Lower lobe of right lung (tissue), 2 donors: ENCODE measurements around the gene SLC6A1. TPM values are rescaled to one million over a fixed set of nuclear protein-coding genes. Genes with fewer than 3 reads are reported as not detected.

Experiments
- ATAC-seq, 2 donors: fragments of 200-7000 bp; cut with Tn5 transposase; one replicate each; pipeline ENCODE4 v1.9.1; 2020 to 2022; ENCODE audit warnings: mild to moderate bottlenecking in 2 of 2, moderate library complexity in 2 of 2
- DNase-seq: peaks from one replicate; pipeline ENCODE4 v3.0.0-alpha.2; 2020
- H3K27ac ChIP-seq: fragments of 200-600 bp; one replicate; pipeline ENCODE4 v1.8.0; 2022
- H3K27me3 ChIP-seq: fragments of 200-600 bp; one replicate; pipeline ENCODE4 v1.8.0; 2022; ENCODE audit warnings: low read depth
- H3K36me3 ChIP-seq: fragments of 200-600 bp; one replicate; pipeline ENCODE4 v1.8.0; 2022; ENCODE audit warnings: mild to moderate bottlenecking
- H3K4me1 ChIP-seq: fragments of 200-600 bp; one replicate; pipeline ENCODE4 v1.8.0; 2022
- H3K4me3 ChIP-seq: fragments of 200-600 bp; one replicate; pipeline ENCODE4 v1.8.0; 2022; ENCODE audit warnings: mild to moderate bottlenecking
- H3K9me3 ChIP-seq: fragments of 200-600 bp; one replicate; pipeline ENCODE4 v1.8.0; 2022
- CTCF ChIP-seq: fragments of 200-600 bp; IDR thresholded peaks from one replicate; pipeline ENCODE4 v1.8.0; 2022; ENCODE audit warnings: antibody characterized with exemption, mild to moderate bottlenecking
- intact Hi-C: fragments of 100-400 bp; cut with DNase I; formaldehyde crosslinking; loops from one replicate; pipeline ENCODE4 v1.11.0; 2022
- total RNA-seq: library from RNA; stranded (reverse); fragmentation: NEBNext Ultra II Directional; extraction: Animal tissue kit (Norgen Biotek cat#: 25700); gene quantifications from one replicate; pipeline ENCODE4 v1.2.1, GENCODE V29; 2021
- donor health status: DM: no; HTN: yes; CAD: no; lungs with severe emphysema.

SLC6A1 gene
- total RNA-seq, 1 donor from 2014 or later: 1.8 TPM

GRCh38 chr3:10972072-10972782 is 20.3 kb upstream of the SLC6A1 start:
- intact Hi-C loops: no loop called here
- Histone ChIP-seq H3K4me3 (no peak overlapping the region), H3K27me3 (peaks cover 8% of the 10 kb centered on the region), H3K27ac (no peak overlapping the region), H3K4me1 (no peaks in the 10 kb centered on the region), H3K9me3 (no peaks in the 10 kb centered on the region), H3K36me3 (no peaks in the 10 kb centered on the region)
- ATAC-seq (no peak), DNase-seq (no peak)
- no peak for TF ChIP-seq CTCF

GRCh38 chr3:10973046-10973595 is 19.4 kb upstream of the SLC6A1 start:
- Histone ChIP-seq H3K4me1 (no peaks in the 10 kb centered on the region), H3K27me3 (peaks cover 8% of the 10 kb centered on the region), H3K27ac (no peak overlapping the region), H3K36me3 (no peaks in the 10 kb centered on the region), H3K9me3 (no peaks in the 10 kb centered on the region), H3K4me3 (no peak overlapping the region)
- intact Hi-C loops: no loop called here
- TF ChIP-seq CTCF: no peak
- DNase-seq: no peak
- no peak for ATAC-seq

GRCh38 chr3:10974131-10974530 is 18.4 kb upstream of the SLC6A1 start:
- no peaks in the 10 kb centered on the region for H3K4me1 ChIP-seq
- no peak for ATAC-seq
- TF ChIP-seq CTCF: no peak
- peaks cover 8% of the 10 kb centered on the region for H3K27me3 ChIP-seq
- no peak overlapping the region for H3K4me3 ChIP-seq
- H3K27ac ChIP-seq: no peak overlapping the region
- H3K9me3 ChIP-seq: no peaks in the 10 kb centered on the region
- DNase-seq: no peak
- intact Hi-C loops: no loop called here
- H3K36me3 ChIP-seq: no peaks in the 10 kb centered on the region

GRCh38 chr3:10974746-10975375 is 17.7 kb upstream of the SLC6A1 start:
- ATAC-seq: no peak
- Histone ChIP-seq H3K27ac (no peak overlapping the region), H3K4me3 (no peak overlapping the region), H3K27me3 (peaks cover 8% of the 10 kb centered on the region), H3K4me1 (no peaks in the 10 kb centered on the region), H3K9me3 (no peaks in the 10 kb centered on the region), H3K36me3 (no peaks in the 10 kb centered on the region)
- TF ChIP-seq CTCF: no peak
- no peak for DNase-seq
- intact Hi-C loops: no loop called here

GRCh38 chr3:10975695-10976234 is 16.8 kb upstream of the SLC6A1 start:
- no peak overlapping the region for H3K4me3 ChIP-seq
- H3K4me1 ChIP-seq: no peaks in the 10 kb centered on the region
- no peak for TF ChIP-seq CTCF
- no peak overlapping the region for H3K27ac ChIP-seq
- DNase-seq (no peak), ATAC-seq (no peak)
- intact Hi-C loops: no loop called here
- H3K9me3 ChIP-seq: no peaks in the 10 kb centered on the region
- peaks cover 8% of the 10 kb centered on the region for H3K27me3 ChIP-seq
- no peaks in the 10 kb centered on the region for H3K36me3 ChIP-seq
